B cell (primary cell): Measurements from ENCODE around the gene TRPT1. TPM values are rescaled to one million over a fixed set of nuclear protein-coding genes. Genes with fewer than 3 reads are reported as not detected.

Experiments
- ATAC-seq: fragments of 200-7000 bp; cut with Tn5 transposase; one replicate; pipeline ENCODE4 v1.10.0; 2021; ENCODE audit warnings: low read depth, mild to moderate bottlenecking, moderate number of reproducible peaks, moderate library complexity
- CTCF ChIA-PET: fragments of 350-600 bp; sonication (Branson Sonifier 250); formaldehyde crosslinking; loops from one replicate; lab custom pipeline; 2021; ENCODE audit warnings: antibody characterized with exemption, inconsistent platforms; lab: Charles Lee
- POLR2A ChIA-PET: fragments of 350-600 bp; sonication (Branson Sonifier 250); formaldehyde crosslinking; loops from one replicate; lab custom pipeline; 2021; ENCODE audit warnings: antibody characterized with exemption; lab: Charles Lee
- DNase-seq: peaks from one replicate; pipeline ENCODE4 v3.0.0; 2013
- H2AFZ ChIP-seq: 2 replicates; pipeline ENCODE4 v1.6.1; 2012; ENCODE audit warnings: mild to moderate bottlenecking, low read depth, low read length; ENCODE audit not compliant: insufficient read depth, poor library complexity, severe bottlenecking
- H3K27ac ChIP-seq, 2 donors: 1 replicate in 1 of 2; 2 replicates in 1 of 2; pipeline ENCODE4 v1.5.1; 2012 to 2013; ENCODE audit warnings: low read length in 2 of 2, mild to moderate bottlenecking in 2 of 2, moderate library complexity in 1 of 2
- H3K27me3 ChIP-seq, 4 experiments: fragments of 200-600 bp in 1 of 4; sonication (generic) in 1 of 4; replicated peaks in 1 of 4; 1 replicate in 2 of 4; 2 replicates in 2 of 4; pipeline versions ENCODE4 v1.6.1 to v1.7.0; 2013 to 2016; ENCODE audit warnings: low read length in 3 of 4, mild to moderate bottlenecking in 2 of 4, mixed read lengths in 1 of 4, moderate library complexity in 1 of 4; ENCODE audit not compliant: insufficient read depth in 4 of 4, control insufficient read depth in 3 of 4; ENCODE audit errors: control extremely low read depth in 1 of 4
- H3K36me3 ChIP-seq, 2 experiments: replicated peaks in 1 of 2; 1 replicate in 1 of 2; 2 replicates in 1 of 2; pipeline versions ENCODE4 v1.6.1 to v1.7.1; 2013; ENCODE audit warnings: low read length in 1 of 2; ENCODE audit not compliant: insufficient read depth in 2 of 2, control insufficient read depth in 1 of 2; ENCODE audit errors: control extremely low read depth in 1 of 2, extremely low read depth in 1 of 2
- H3K4me1 ChIP-seq, 2 donors: fragments of 200-600 bp in 1 of 2; sonication (generic) in 1 of 2; 1 replicate in 1 of 2; 2 replicates in 1 of 2; pipeline versions ENCODE4 v1.5.1 to v1.6.1; 2013 to 2017; ENCODE audit warnings: low read length in 2 of 2; ENCODE audit not compliant: control insufficient read depth in 2 of 2, insufficient read depth in 2 of 2
- H3K4me2 ChIP-seq: replicated peaks from 2 replicates; pipeline ENCODE3; 2012; ENCODE audit warnings: mild to moderate bottlenecking, low read depth, low read length; ENCODE audit not compliant: poor library complexity, severe bottlenecking
- H3K4me3 ChIP-seq, 5 experiments: fragments of 200-600 bp in 1 of 5; sonication (generic) in 1 of 5; 1 replicate in 3 of 5; 2 replicates in 2 of 5; pipeline versions ENCODE4 v1.5.1 to v1.7.0; 2011 to 2016; ENCODE audit warnings: low read length in 4 of 5, mild to moderate bottlenecking in 4 of 5, low read depth in 2 of 5, control low read depth in 1 of 5, moderate library complexity in 1 of 5; ENCODE audit not compliant: insufficient read depth in 1 of 5; ENCODE audit errors: control extremely low read depth in 1 of 5, extremely low read depth in 1 of 5
- H3K79me2 ChIP-seq: fragments of 200-600 bp; sonication (generic); one replicate; pipeline ENCODE4 v1.6.0; 2016; ENCODE audit warnings: low read length; ENCODE audit not compliant: control insufficient read depth, insufficient read depth
- H3K9ac ChIP-seq: fragments of 200-600 bp; sonication (generic); 2 replicates; pipeline ENCODE4 v1.6.1; 2017; ENCODE audit warnings: mild to moderate bottlenecking, low read length, moderate library complexity
- H3K9me3 ChIP-seq, 3 donors: one replicate each; pipeline versions ENCODE4 v1.6.1 to v1.7.1; 2013; ENCODE audit warnings: low read length in 2 of 3; ENCODE audit not compliant: control insufficient read depth in 2 of 3, insufficient read depth in 1 of 3; ENCODE audit errors: control extremely low read depth in 1 of 3
- H4K20me1 ChIP-seq: 2 replicates; pipeline ENCODE4 v1.6.0; 2012; ENCODE audit warnings: mild to moderate bottlenecking, low read length; ENCODE audit not compliant: insufficient read depth, control insufficient read depth, poor library complexity, severe bottlenecking
- H3K27ac Mint-ChIP-seq: one replicate; pipeline ENCODE4 v1.8.0; 2021; ENCODE audit warnings: mixed read lengths
- H3K27me3 Mint-ChIP-seq: one replicate; pipeline ENCODE4 v1.8.0; 2021; ENCODE audit warnings: mixed read lengths
- H3K4me1 Mint-ChIP-seq: one replicate; pipeline ENCODE4 v1.8.0; 2021; ENCODE audit warnings: mixed read lengths
- H3K4me3 Mint-ChIP-seq: one replicate; pipeline ENCODE4 v1.8.0; 2021; ENCODE audit warnings: mixed read lengths
- H3K9me3 Mint-ChIP-seq: one replicate; pipeline ENCODE4 v1.8.0; 2022; ENCODE audit warnings: mixed read lengths; ENCODE audit not compliant: insufficient read depth
- EZH2 ChIP-seq: IDR thresholded peaks from 2 replicates; pipeline ENCODE4 v1.6.1; 2012; ENCODE audit warnings: borderline replicate concordance, low read depth, mild to moderate bottlenecking, moderate library complexity, low read length; ENCODE audit not compliant: insufficient read depth, poor library complexity, severe bottlenecking
- WGBS: methylation state at CpG from one replicate; pipeline ENCODE4 v1.1.5; 2013; ENCODE audit warnings: missing lambda C conversion rate; ENCODE audit not compliant: insufficient coverage; 5-methylcytosine and 5-hydroxymethylcytosine counted together
- intact Hi-C: fragments of 100-400 bp; cut with micrococcal nuclease; formaldehyde crosslinking; loops from one replicate; pipeline ENCODE4 v1.10.0; 2022
- polyA plus RNA-seq: library from polyadenylated mRNA; depleted of rRNA; stranded (reverse); fragments of >200 nt; gene quantifications from 2 replicates; pipeline ENCODE4 v1.2.3, GENCODE V29; 2012
- total RNA-seq, 2 donors: library from RNA; stranded (reverse); fragments of 120-200 nt in 1 of 2; gene quantifications; 1 replicate in 1 of 2; 2 replicates in 1 of 2; pipeline versions ENCODE4 v1.2.3 to v1.2.4, GENCODE V29; 2013 to 2022
- TF ChIP-seq, protein P1 (sequence below): fragments of 200-600 bp; IDR thresholded peaks from one replicate; pipeline ENCODE4 v1.8.0; 2022; ENCODE audit warnings: antibody characterized with exemption, mild to moderate bottlenecking

Gene TRPT1
- total and polyA plus RNA-seq, 2 donors (not counting 1 experiment from before 2014, with no cell fraction given) = 59.6 to 145 TPM

DNA sequence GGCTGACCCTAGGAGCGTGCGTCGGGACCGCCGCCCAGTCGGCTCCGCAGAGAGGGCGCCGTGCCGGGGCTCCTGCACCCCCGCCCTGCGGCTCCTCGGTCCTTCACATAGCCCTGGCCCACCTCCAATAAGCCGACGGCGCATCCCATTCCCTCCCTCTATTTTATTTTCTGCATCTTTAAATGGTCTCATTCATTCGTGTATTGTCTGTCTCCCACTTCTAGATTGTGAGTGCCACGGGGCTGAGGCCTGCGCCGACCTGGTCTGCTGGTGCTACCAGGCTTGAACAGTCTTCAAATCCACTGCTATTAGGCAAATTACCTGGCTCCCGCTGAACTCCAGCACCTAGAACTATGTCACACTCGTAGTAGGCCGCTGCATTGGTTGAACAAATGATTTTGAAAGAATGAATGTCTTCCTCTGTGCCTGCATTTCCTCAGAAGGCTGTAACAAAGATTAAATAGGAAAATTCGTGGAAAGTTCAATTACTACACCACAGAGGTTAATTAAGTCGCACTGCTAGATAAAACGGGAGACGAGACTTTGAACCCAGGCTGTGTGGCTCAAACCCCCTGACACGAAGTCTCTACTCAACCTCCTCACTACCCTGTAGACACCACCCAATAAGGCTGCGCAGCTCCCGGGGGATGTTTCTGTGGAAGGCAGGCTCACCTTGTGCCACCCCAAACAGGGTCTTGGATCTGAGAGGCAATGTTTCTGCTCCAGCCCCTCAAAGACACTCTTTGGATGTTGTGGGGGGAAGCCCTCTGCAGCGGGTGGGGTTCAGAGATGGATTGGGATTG is 21.9 kb upstream of the TRPT1 start:
- ChIA-PET CTCF (interaction anchor here (2.4 to 10.4 kb wide), 3 partner anchors 21 to 53 kb away, joined by 7 to 141 read pairs (median 51); partner anchors contain the start of gene FERMT3), POLR2A (interaction anchor here (2.0 to 4.0 kb wide), 3 partner anchors 22 to 43 kb away, joined by 7 to 37 read pairs (median 11); partner anchors contain the start of genes BAD and FERMT3)
- ATAC-seq (no peak), DNase-seq (no peak)
- Histone ChIP-seq H2AFZ (peak overlapping the region; percentile 83), H3K27me3 (no peaks in the 10 kb centered on the region), H3K9me3 (no peaks in the 10 kb centered on the region), H3K27ac (no peak overlapping the region), H3K79me2 (peaks cover 4% of the 10 kb centered on the region), H3K4me2 (peak overlapping the region; percentile 99), H3K4me3 (peak overlapping the region in 4 of 5 experiments; percentile 78 to 99 (median 90)), H3K9ac (peak overlapping the region; percentile 80), H4K20me1 (no peaks in the 10 kb centered on the region), H3K36me3 (peaks cover 0 to 8% of the 10 kb centered on the region in 2 experiments), H3K4me1 (peaks cover 27 to 54% of the 10 kb centered on the region in 2 donors)
- Mint-ChIP-seq H3K27ac (peak overlapping the region; percentile 70), H3K4me1 (peaks cover 38% of the 10 kb centered on the region), H3K4me3 (peak overlapping the region; percentile 89), H3K9me3 (no peaks in the 10 kb centered on the region), H3K27me3 (no peaks in the 10 kb centered on the region)
- no peak for TF ChIP-seq EZH2
- TF ChIP-seq, protein P1, sequence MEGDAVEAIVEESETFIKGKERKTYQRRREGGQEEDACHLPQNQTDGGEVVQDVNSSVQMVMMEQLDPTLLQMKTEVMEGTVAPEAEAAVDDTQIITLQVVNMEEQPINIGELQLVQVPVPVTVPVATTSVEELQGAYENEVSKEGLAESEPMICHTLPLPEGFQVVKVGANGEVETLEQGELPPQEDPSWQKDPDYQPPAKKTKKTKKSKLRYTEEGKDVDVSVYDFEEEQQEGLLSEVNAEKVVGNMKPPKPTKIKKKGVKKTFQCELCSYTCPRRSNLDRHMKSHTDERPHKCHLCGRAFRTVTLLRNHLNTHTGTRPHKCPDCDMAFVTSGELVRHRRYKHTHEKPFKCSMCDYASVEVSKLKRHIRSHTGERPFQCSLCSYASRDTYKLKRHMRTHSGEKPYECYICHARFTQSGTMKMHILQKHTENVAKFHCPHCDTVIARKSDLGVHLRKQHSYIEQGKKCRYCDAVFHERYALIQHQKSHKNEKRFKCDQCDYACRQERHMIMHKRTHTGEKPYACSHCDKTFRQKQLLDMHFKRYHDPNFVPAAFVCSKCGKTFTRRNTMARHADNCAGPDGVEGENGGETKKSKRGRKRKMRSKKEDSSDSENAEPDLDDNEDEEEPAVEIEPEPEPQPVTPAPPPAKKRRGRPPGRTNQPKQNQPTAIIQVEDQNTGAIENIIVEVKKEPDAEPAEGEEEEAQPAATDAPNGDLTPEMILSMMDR = no peak
- intact Hi-C loops = loop anchor here (1.0 kb wide), 1 partner anchor 21 kb away; no protein-coding TSS in a partner anchor
- 54% methylated on average over 23 of the region's 31 CpGs for whole genome bisulfite sequencing
